NCI-H2227 treated with DMSO at 0.1 percent for 48 hours (cell line): ENCODE data around the gene PTPRU.

Experiments
- DNase-seq: peaks from one replicate; lab custom pipeline; 2025; lab: John Stamatoyannopoulos, UW

PTPRU gene

DNA sequence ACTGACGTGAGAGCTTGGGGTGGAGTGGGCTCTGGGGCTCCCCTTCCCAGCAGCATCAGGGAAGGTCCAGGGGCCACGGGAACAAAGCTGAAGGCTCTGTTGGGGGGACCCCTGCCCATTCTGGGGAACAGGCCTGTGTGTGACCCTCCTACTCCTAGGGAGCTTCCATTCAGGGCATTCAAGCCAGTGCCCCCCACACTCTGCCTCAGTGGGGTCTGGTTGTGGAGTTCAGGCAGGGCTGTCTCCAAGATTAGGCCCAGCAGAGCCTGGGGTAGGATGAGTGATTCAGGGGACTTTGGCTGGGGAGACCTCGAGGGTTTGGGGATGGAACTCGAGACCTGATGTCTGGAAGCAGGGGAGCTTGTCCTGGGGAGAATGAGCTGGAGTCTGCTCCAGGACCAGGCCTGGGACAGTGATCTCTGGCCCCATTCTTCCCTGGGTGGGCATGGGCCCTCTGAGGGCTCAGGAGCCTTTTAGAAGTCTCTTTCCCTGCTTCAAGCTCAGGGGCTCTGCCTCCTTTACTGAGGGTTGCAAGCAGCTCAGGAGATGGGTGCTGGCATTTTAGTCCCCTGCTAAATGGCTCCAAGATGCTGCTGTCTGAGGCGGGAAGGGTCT is 81.7 kb downstream of the PTPRU start:
- no peak for DNase-seq

DNA sequence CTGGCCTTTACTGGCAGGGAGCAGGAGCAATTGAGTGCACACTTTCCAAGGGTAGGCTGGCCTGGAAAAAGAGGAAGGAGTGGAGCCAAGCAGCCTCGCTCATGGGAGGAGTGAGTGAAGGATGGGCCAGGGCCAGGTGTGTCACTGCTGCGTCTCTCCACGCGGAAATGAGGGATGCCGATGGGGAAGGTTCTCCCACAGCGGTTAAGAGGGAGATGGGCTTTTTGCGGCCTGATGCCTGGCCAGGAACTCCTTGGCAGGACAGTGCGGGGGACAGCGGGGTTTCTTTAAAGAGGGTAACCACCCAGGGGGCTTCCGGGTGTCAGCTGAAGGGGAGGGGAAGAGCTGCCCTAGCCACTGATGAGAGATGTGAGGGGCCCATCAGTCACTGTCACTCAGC is 82.4 kb downstream of the PTPRU start:
- DNase-seq = no peak

DNA sequence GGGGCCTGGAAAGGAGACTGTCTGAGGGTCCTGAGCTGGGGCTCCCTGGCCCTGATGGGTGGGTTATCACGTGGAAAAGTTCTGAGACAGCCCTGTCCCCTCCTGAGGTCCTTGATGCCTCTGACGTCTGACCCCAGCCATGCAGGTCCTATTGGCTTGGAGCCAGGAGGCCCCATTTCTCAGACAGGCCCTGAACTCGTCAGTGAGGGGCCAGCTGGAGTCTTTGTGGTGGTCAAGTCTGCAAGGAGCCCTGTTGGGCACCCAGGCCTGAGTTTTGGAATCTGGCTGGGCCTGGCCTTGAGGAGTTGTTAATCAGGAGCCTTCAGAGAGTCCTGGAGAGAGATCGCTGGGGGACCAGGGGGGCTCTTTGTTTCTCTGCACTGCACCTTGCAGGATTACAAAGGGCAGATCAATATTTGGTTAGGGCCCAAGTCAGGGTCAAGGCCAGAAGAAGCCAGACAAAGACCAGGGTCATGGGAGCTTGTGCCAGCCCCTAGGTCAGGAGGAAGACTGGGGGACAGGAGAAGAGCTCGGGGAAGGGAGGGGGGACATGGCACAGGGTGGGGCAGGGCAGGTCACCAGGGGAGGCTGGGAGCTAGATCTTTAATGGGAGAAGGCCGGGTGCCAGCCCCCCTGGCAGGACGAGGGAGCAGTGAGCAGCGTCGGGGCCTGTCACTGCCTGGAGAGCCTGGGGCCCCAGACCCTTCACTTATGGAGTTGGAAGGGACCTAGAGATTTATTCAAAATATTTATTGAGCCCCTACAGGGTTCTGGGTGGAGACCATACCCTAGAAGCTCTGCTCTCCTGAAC is 83.2 kb downstream of the PTPRU start:
- DNase-seq = no peak

DNA sequence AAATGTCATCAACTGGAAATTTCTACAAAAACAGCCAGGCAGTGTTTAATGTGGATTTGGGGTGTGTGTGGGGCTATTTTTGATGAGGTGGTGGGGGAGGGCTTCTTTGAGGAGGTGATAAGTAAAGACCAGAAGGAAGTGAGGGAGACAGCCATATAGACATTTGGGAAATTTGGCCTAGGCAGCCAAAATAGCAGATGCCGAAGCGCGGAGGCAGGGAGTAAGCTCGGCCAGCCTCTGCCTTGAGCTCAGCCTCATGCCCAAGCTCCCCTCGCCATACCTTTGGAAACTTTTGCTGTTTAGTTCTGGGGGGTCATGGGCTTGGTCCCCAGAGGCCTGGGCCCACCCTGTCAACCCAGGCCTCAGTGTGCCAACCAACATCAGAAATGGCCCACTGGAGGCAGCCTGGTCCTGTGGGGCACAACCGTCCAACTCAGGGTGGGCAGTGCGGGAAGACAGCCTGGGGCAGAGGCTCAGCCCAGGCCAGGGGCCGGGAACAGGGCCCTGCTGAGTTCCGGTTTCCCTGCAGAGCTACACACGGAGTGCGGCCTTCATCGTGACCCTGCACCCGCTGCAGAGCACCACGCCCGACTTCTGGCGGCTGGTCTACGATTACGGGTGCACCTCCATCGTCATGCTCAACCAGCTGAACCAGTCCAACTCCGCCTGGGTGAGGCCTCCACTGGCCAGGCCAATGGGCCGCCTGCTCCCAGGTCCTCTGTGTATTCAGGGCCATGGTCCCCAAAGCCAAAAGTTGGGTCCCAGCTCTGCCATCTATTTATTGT is 84.0 kb downstream of the PTPRU start:
- DNase-seq = no peak

DNA sequence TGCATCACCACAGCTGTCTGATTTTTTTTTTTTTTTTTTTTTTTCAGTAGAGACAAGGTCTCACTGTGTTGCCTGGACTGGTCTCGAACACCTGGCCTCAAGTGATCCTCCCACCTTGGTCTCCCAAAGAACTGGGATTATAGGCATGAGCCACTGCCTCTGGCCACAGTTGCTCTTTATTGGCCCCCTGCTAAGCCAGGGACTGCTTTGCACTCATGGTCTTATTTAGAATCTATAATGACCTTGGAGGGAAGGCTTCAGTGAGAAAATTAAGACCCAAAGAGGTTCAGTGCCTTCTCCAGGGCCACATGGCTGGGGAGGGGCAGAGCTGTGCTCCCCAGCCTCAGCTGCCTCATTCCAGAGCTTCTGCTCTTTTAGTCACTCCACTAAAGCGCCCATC is 84.9 kb downstream of the PTPRU start:
- DNase-seq = no peak

DNA sequence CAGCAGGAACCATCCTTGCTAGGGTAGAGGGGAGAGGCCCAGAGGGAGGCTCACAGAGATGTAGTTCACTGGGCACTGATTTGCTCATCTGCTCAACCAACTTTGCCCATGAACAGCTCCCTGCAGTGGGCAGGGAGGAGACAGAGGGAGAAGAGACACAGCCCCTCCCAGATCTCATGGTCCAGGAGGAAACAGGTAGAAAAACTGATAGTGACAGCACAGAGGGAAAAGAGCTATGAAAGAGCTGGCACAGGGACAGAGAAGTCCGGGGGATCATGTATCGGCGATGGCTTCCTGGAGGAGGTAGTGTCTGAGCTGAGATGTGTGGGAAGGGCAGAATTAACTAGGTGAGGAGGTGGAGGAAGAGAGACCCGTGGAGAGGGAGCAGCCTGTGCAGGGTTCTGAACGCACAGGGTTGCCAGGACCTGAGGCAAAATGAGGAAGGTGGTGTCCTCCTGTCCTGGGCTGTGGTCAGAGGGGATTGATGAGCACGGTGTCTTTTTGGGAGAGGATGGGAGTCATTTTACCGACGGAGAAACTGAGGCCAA is 85.9 kb downstream of the PTPRU start:
- DNase-seq = peak; percentile 11

DNA sequence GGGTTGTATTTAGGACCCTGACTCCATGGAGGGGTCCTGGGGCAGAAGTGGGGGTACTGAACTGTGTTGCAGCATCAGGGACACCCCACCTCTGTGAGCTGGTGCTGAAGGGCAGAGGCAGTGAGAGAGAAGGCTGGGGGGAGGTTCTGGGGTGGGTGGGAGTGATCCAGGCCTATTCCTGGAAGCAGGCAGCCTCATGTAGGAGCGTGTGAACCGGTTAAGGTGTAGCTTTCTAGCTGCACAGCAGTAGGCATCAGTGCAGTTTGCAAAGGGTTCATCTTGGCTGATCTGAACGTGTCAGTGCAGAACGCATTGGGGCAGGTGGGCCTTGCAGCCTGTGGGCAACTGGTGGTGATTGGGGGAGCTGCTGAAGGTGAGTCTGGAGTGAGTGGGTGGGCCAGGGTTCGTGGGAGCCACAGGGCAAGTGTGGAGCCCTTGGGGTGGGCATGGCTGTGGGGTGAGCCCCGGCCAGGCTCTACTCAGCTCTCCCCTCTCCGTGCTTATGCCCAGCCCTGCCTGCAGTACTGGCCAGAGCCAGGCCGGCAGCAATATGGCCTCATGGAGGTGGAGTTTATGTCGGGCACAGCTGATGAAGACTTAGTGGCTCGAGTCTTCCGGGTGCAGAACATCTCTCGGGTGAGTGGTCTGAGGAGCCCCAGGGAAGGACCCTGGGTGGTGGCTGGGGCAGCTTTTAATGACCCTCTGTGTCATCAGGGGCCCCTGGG is 86.7 kb downstream of the PTPRU start:
- DNase-seq = peak; percentile 9

DNA sequence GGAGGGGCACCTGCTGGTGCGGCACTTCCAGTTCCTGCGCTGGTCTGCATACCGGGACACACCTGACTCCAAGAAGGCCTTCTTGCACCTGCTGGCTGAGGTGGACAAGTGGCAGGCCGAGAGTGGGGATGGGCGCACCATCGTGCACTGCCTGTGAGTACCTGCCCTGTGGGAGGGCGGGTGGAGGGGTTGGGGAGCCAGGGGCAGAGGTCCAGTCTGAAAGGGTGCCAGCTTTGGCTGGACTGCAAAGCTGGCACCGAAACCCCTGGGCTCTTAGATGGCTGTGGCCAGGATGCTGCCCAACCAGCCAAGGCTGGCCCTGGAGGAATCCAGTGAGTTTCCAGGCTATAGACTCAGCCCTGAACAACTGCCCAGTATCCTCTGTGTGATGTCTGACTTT is 87.3 kb downstream of the PTPRU start:
- DNase-seq = no peak

DNA sequence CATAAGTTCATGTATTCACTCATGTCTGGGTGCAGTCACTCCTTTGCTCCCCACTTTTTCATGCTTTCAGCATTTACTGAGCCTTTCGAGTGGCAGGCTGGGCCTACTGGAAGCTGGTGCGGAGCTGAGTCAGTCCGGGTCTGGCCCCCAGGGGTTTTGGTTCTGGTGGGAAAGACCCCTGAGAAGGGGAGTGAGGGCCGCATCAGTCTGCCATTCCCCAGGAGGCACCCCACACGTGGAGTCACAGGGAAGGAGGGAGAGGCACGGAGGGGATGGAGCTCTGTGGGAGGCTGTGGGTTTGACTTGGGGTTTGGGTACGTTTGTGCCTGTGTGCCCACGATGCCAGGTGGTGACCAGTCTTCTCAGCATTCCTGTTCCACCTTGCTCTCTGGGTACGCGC is 87.9 kb downstream of the PTPRU start:
- no peak for DNase-seq

DNA sequence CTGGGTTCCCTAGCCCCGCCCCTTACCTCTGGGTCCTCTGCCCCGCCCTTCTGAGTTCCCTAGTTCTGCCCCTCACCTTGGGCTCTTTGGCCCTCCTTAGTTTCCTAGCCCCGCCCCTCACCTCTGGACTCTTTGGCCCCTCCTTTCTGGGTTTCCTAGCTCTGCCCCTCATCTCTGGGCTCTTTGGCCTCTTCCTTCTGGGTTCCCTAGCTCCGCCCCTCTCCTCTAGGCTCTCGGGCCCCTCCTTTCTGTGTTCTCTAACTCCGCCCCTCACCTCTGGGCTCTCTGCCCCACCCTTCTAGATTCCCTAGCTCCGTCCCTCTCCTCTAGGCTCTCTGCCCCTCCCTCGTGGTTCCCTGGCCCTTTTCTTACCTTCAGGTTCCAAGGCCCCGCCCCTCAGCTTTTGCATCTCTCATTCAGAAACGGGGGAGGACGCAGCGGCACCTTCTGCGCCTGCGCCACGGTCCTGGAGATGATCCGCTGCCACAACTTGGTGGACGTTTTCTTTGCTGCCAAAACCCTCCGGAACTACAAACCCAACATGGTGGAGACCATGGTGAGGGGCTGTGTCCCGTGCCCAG is 88.5 kb downstream of the PTPRU start:
- no peak for DNase-seq

DNA sequence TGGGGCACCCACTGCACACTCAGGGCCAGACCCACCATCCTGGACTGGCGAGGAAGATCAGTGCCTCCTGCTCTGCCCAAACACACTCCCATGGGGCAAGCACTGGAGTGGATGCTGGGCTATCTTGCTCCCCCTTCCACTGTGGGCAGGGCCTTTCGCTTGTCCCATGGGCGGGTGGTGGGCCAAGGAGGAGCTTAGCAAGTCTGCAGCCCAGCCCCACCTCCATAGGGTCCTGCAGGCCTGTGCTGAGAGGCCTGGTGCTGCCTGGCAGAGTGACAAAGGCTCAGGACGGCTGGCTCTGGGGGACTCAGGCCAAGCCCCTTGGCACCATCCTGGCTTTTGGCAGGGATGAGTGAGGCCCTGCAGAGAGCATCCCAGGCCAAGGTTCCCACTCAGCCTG is 89.4 kb downstream of the PTPRU start:
- no peak for DNase-seq

DNA sequence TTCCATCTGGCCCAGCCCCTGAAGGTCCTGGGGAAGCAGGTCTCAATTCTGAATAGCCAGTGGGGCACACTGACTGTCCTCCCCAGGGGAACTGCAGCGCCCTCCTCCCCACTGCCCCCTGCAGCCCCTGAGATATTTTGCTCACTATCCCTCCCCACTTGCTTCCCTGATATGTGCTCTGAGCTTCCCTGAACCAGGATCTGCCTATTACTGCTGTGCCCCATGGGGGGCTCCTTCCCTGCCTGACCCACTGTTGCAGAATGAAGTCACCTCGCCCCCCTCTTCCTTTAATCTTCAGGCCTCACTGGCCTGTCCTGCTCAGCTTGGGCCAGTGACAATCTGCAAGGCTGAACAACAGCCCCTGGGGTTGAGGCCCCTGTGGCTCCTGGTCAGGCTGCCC is 89.8 kb downstream of the PTPRU start:
- no peak for DNase-seq

DNA sequence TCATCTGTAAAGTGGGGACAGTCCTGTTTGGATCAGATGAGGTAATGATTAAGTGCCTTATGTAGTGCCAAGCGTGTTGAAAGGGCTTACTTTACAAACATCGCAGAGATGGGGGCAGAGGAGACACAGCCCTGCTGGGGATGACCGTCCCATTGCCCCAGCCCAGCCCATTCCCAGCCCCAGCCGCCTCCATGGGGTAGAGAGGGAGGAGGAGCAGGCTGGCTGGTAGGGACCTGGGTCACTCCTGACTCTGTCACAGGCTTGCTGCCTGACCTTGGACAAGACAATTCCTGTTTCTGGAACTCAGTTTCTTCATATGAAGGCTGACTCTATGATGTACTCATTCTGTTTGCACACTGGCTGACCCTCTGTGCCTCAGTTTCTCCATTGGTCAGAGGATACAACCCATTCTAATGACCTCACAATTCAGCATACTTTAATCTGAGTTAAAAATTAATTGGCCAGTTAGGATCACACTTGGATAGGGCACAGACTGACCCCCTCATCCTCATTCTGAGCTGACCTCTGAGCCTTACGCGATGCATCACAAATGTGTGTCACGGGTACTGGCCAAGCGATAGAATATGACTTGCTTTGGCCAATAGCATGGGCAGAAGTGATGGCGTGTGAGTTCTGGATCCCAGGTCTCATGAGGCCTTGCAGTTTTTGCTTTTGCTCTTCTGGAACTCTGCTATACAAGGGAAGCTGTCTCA is 91.1 kb downstream of the PTPRU start:
- DNase-seq = no peak

DNA sequence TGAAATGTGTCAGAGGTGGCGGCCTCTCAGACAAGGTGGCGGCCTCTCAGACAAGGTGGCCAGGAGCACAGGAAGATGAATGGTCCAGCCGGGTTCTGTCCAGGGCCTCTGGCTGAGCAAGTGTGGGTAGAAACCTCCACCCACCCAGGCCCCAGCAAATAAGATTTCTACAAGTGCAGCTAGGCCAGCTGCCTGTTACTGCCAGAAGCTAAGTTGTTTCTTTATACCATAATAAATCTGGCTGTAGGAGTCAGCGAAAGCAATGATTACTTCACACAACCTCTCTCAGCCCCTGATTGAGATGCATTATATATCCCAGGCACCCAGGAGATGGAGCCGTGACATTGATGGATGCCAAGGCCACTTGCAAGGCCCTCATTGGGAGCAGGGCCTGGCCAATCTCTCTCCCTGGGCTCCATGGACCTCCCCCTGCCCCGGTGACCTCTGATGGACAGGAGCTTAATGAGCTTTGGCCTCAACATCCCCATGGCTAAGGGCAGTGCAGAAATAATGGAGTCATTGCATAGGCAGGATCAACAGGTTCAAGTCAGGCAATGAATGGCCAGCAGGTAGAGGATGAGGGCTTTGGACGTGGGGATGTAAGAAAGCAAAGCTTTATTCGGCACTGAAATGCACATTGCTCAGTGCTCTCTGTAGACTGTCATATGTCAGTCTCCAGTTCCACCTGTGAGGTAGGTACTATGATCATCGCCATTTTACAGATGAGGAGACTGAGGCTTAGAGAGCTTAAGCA is 92.9 kb downstream of the PTPRU start:
- DNase-seq = no peak

DNA sequence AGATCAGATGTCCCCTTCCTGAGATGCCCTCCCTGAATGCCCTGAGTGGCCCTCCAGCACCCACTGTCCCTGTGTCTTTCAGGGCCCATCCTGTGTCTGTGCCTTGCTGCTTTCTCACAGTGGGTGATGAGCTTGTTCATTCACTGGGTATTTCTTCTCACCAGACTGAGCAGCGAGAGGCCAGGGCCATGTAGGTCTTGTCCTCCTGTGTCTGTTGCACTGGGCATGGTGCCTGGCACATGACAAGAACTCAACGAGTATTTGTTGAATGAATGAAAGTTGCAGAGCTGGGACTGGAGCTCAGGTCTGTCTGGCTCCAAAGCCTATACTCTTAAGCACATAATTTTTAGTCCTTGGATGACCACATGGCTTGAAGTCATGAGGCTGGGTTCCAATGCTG is 93.8 kb downstream of the PTPRU start:
- DNase-seq = no peak

DNA sequence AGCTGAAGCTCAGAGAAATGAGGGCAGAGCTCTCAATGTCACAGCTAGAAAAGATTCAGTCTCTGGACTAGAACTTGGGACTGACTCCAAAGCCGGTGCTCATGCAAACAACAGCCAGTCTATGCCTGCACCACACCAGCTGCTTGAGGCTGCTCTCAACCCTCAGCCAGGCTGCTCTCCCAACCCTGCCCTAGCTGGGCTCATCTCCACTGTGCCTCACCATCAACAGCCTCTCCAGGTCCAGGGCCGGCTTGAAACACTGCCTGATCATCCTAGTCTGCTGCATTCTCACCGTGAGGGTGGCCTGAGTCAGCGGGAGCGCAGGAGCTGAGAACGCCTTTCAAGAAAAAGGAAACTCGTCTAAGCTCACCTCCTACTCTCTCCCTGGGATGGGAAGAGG is 94.5 kb downstream of the PTPRU start:
- no peak for DNase-seq

DNA sequence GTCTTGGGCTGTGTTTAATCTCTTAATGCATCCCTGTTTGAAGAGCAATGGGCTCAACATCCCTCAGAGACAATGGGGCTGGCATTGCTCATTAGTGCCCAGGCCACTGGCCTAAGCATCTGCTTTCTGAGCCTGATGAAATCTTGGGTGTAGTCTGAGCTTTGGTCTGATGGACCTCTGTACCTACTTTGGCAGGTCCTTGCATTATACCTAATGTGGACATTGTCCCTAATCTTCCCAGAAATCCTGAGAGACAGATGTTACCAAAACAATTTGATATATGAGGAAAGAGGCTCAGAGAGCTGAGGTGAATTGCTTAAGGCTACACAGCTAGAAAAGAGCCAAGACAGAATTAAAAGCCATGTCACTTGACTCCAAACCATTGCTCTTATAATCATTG is 95.0 kb downstream of the PTPRU start:
- DNase-seq = no peak

DNA sequence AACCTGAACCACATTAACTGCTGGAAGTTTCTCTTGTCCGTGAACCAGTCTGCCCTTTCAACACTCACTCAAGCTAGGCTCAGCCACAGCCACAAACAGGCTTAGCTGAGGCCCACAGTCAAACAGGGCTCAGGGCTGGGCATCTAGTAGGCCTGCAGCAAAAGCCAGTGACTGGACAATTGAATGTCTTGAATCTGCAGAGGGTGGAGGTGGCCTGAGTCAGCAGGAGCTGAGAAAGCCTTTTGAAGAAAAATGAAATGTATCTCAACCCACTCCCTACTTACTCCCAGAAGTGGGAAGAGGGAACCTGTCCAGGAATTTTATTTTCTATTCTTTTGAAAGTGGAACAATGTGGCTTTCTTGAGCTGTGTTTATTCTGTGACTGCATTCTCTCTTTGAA is 95.4 kb downstream of the PTPRU start:
- no peak for DNase-seq

DNA sequence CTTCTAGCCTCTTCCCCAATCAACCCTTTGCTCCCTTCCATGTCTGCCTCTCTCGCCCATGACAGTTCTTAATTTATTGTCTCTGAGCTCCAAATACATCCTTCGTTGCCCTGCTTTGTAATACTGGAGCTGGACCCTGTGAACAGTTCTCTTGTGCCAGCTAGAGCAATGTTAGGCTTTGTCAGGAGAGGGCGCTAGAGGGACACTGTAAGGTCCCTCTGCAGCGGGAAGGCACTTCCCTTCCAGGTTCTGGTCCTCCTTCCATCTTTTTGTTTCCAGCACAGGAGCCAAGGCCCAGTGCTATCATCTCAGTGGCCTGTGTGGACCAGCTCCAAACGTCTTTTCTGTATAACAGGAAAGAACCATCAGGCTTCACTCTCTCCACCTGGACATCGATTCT is 95.9 kb downstream of the PTPRU start:
- DNase-seq = no peak

DNA sequence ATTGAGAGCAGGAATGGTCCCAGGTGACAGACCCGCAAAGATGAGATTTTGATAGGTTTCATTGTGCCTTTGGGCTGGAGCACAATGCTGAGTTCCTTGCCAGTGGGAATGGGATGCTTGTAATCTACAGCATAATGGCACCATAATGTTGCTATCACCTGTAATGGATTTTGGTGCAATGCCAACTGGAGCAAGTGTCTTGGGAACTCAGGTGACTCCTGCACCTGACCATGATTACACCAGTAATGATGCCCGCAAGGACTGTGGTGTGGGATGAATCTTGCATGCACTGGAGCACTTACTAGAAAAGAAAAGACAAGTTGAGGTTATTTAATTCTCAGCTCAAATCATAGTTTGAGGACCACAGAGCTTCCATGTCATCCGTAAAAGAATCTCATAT is 96.7 kb downstream of the PTPRU start:
- DNase-seq = no peak
